GM12875 (cell line): Measurements from ENCODE around the gene NCF2.

Experiments
- H3K4me3 ChIP-seq: one replicate; pipeline ENCODE4 v1.5.1; 2011; ENCODE audit warnings: low read depth, low read length, control low read depth
- TF ChIP-seq, protein P1 (sequence below): IDR thresholded peaks from 2 replicates; pipeline ENCODE4 v1.5.1; 2011; ENCODE audit warnings: low read depth, mild to moderate bottlenecking, control low read depth, inconsistent platforms, low read length, moderate library complexity, borderline replicate concordance; ENCODE audit not compliant: insufficient read depth

Gene NCF2

DNA sequence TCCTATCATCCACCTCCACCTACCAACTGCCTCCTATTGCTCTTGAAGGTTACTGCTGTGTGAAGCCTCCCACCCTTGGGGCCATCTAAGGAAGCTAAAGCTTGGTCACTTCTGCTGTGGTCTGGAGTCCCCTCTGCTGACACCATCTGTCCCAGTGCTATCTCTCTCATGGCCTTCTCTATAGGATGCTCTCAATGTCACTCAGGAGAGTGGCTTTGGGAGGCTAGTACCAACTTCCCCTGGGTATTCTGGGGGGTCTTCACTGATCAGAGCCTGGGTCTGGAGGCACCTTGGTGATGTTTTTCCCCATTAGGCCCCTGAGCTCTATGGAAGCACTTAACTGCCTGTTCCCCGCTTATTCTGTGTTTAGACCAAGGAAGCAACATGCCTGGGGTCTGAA, 12.3 kb upstream of the NCF2 start:
- no peak overlapping the region for H3K4me3 ChIP-seq
- TF ChIP-seq, protein P1, sequence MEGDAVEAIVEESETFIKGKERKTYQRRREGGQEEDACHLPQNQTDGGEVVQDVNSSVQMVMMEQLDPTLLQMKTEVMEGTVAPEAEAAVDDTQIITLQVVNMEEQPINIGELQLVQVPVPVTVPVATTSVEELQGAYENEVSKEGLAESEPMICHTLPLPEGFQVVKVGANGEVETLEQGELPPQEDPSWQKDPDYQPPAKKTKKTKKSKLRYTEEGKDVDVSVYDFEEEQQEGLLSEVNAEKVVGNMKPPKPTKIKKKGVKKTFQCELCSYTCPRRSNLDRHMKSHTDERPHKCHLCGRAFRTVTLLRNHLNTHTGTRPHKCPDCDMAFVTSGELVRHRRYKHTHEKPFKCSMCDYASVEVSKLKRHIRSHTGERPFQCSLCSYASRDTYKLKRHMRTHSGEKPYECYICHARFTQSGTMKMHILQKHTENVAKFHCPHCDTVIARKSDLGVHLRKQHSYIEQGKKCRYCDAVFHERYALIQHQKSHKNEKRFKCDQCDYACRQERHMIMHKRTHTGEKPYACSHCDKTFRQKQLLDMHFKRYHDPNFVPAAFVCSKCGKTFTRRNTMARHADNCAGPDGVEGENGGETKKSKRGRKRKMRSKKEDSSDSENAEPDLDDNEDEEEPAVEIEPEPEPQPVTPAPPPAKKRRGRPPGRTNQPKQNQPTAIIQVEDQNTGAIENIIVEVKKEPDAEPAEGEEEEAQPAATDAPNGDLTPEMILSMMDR = no peak

DNA sequence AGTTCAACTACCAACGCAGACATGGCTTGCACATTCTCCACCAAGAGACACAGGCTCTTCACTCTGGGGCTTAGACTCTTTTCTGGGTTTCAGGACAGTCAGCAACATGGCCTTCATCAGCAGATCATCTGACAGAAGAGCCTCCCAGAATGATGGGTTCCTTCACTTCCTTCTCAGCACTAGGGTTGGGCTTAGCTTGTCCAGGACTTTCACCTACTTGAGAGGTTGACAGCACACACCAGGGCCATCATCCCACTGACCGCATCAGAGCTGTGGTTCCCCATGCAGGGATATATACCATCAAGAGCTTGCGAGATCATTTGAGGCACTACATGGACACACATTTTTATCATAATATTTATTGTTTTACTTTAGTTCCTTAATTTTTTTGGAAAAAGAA, 10.4 kb upstream of the NCF2 start:
- TF ChIP-seq, protein P1 = no peak

DNA sequence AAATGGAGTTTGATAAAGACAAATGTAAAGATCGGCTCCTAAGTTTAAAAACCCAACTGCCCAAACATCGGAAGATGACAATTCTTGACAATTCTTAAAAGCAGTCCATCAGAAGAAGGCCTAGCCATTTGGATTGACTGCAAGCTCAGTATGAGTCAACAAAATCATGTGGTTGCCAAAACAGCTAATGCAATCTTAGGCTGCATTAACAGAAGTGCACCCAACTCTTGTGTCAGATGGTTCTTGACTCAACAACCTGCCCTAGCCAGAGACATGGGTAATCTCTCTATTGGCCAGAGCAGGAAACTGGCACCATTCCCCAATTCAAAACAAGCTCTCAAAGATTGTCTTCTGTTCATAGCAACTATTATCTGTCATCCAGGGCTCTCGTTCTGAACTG, 9.9 kb upstream of the NCF2 start:
- no peak overlapping the region for H3K4me3 ChIP-seq
- TF ChIP-seq, protein P1 = no peak

More for the DNA sequence above, 10.4 kb upstream of the NCF2 start:
- H3K4me3 ChIP-seq = no peak overlapping the region

DNA sequence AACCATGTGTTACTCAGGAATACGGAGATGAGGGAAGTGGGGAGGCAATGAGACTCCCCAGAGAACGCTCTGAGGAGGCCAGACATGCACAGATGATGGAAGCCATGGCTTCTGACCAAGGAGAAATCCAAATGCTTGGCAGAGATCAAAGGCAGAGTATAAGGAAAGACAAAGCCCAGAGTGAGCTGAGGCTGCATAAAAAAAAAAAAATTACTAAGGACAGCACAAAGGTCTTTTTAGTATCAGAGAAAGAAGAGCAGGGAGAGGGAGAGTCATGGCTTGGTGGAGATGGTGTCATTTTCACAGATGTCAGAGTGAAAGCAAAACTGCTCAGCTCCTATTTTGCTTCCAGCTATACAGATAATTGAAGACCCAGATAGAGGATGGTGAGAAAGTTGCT, 8.1 kb upstream of the NCF2 start:
- H3K4me3 ChIP-seq = no peak overlapping the region

DNA sequence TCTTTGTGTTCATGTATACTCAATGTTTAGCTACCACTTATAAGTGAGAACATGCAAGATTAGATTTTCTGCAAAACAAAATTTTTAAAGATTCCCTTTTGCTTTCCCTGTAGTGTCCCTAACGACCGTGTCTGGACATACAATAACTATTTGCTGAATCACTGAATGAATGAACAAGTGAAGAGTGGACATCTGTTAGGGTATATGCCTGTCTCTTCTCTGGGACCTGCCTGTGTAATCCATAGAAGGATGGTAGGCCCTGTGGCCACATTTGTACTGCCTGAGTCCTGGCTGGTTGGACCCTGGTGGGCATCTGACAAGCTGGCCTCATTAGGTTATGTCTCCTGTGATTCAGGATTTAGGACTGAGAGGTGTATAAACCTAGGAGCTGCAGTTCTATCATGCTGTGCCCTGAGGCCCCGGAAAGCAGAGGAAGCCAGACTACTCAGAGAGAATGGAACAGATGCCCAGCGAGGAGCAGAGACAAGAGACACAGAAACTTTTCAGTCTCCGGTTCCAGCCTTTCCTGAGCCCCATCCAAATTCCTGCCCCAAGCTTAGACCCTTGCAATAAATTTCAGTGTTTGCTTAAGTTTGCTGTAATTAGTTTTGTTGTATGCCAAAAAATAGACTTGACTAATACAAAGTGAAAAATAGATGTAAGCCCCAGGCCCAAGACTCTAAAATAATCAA, 7.5 kb upstream of the NCF2 start:
- TF ChIP-seq, protein P1 = no peak
- H3K4me3 ChIP-seq = no peak overlapping the region

More for the DNA sequence above, 8.1 kb upstream of the NCF2 start:
- TF ChIP-seq, protein P1 = no peak

DNA sequence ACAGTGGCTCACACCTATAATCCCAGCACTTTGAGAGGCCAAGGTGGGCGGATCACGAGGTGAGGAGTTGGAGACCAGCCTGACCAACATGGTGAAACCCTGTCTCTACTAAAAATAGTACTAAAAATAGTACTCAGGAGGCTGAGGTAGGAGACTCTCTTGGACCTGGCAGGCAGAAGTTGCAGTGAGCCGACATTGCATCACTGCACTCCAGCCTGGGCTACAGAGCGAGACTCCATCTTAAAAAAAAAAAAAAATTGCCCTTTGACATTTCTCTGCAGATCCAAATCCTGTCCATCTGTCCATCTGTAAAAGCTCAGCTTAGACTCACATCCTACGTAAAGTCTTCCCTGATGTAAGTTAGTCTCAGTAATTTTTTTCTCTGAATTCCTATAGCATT, 6.2 kb upstream of the NCF2 start:
- TF ChIP-seq, protein P1 = no peak
- H3K4me3 ChIP-seq = no peak overlapping the region

DNA sequence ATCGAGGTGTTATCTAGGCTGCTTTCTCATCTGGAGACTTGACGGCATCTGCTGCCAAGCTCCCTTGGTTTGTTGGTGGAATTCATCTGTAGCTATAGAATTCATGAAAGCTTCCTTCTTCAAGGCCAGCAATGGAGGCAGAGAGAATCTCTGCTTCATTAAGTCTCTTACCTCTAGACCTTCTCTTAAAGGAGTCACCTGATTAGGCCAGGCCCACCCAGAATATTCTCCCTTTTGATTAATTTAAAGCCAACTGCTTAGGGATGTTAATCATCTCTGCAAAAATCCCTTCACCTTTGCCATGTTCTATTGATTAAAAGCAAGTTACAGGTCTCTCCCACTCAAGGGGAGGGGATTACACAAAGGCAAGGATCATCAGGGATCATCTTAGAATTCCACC, 5.3 kb upstream of the NCF2 start:
- TF ChIP-seq, protein P1 = no peak
- H3K4me3 ChIP-seq = no peak overlapping the region
